GM12878 (cell line): ENCODE results near the gene NRP2. TPM values are rescaled to one million over a fixed set of nuclear protein-coding genes. Genes with fewer than 3 reads are reported as not detected.

ENCODE experiments used
- ATAC-seq: fragments of 200-7000 bp; cut with Tn5 transposase; 3 replicates; pipeline ENCODE4 v1.9.1; 2020; ENCODE audit warnings: mild to moderate bottlenecking, moderate library complexity
- BruUV-seq: library from RNA; stranded (reverse); fragments of 400-500 nt; replicated peaks from 2 replicates; lab custom pipeline; 2021; lab: Mats Ljungman, UMichigan
- CTCF ChIA-PET: fragments of 300-600 bp; sonication (Branson Sonifier 250); formaldehyde crosslinking; extraction: SDS; loops from one replicate; lab custom pipeline; 2021; ENCODE audit warnings: inconsistent platforms; lab: Yijun Ruan, JAX
- POLR2A ChIA-PET: fragments of 350-600 bp; formaldehyde crosslinking; extraction: SDS; loops from one replicate; lab custom pipeline; 2021; ENCODE audit warnings: inconsistent platforms; lab: Charles Lee
- RAD21 ChIA-PET: fragments of 300-600 bp; sonication (Branson Sonifier 250); formaldehyde crosslinking; loops from one replicate; lab custom pipeline; 2023; ENCODE audit warnings: antibody characterized with exemption; ENCODE audit not compliant: unreplicated experiment; lab: Charles Lee
- SMC1A ChIA-PET: fragments of 300-600 bp; sonication (Branson Sonifier 250); formaldehyde crosslinking; loops from one replicate; lab custom pipeline; 2023; ENCODE audit not compliant: unreplicated experiment, uncharacterized antibody; lab: Charles Lee
- DNase-seq: peaks from one replicate; pipeline ENCODE4 v3.0.0-alpha.2; 2011; ENCODE audit warnings: low read depth, low spot score
- FAIRE-seq: peaks from 3 replicates; lab custom pipeline; 2011; peaks lifted over from hg19 to GRCh38; lab: Jason Lieb, UNC
- H2AFZ ChIP-seq: 2 replicates; pipeline ENCODE4 v1.6.0; 2011; ENCODE audit warnings: low read depth, low read length, control low read depth; ENCODE audit not compliant: control insufficient read depth
- H3K27ac ChIP-seq: 2 replicates; pipeline ENCODE4 v1.5.1; 2011; ENCODE audit warnings: control low read depth; ENCODE audit not compliant: control insufficient read depth, insufficient read depth
- H3K27me3 ChIP-seq, 2 experiments: replicated peaks in 1 of 2; 2 replicates each; pipeline versions ENCODE4 v1.6.0 to v1.6.1; 2011; ENCODE audit warnings: low read length in 1 of 2; ENCODE audit not compliant: control insufficient read depth in 2 of 2, insufficient read depth in 2 of 2
- H3K36me3 ChIP-seq, 2 experiments: 2 replicates each; pipeline ENCODE4 v1.5.1; 2011; ENCODE audit warnings: low read length in 1 of 2; ENCODE audit not compliant: control insufficient read depth in 2 of 2, insufficient read depth in 2 of 2
- H3K4me1 ChIP-seq: 2 replicates; pipeline ENCODE4 v1.6.1; 2011; ENCODE audit warnings: mild to moderate bottlenecking, low read length, moderate library complexity, mixed read lengths; ENCODE audit not compliant: control insufficient read depth, insufficient read depth
- H3K4me2 ChIP-seq: 2 replicates; pipeline ENCODE4 v1.6.0; 2011; ENCODE audit warnings: control low read depth; ENCODE audit not compliant: control insufficient read depth, insufficient read depth
- H3K4me3 ChIP-seq: fragments of 200-600 bp; sonication (generic); 2 replicates; pipeline ENCODE4 v1.5.1; 2016
- H3K79me2 ChIP-seq: 2 replicates; pipeline ENCODE4 v1.6.0; 2011; ENCODE audit warnings: low read length; ENCODE audit not compliant: control insufficient read depth, insufficient read depth
- H3K9ac ChIP-seq: 2 replicates; pipeline ENCODE4 v1.8.0; 2011; ENCODE audit warnings: low read length, control low read depth, mixed read lengths; ENCODE audit not compliant: control insufficient read depth, insufficient read depth
- H3K9me3 ChIP-seq: replicated peaks from 3 replicates; pipeline ENCODE4 v1.5.1; 2011; ENCODE audit warnings: mild to moderate bottlenecking, low read length; ENCODE audit not compliant: control insufficient read depth, insufficient read depth
- H4K20me1 ChIP-seq: 2 replicates; pipeline ENCODE4 v1.6.0; 2011; ENCODE audit not compliant: control insufficient read depth, insufficient read depth
- CHD1 ChIP-seq: IDR thresholded peaks from 2 replicates; pipeline ENCODE4 v1.6.1; 2012; ENCODE audit warnings: low read depth, low read length, improper control_type of control experiment
- CREB1 ChIP-seq: IDR thresholded peaks from 2 replicates; pipeline ENCODE4 v1.6.1; 2012; ENCODE audit warnings: low read depth, mild to moderate bottlenecking, inconsistent platforms
- NFYB ChIP-seq: IDR thresholded peaks from 2 replicates; pipeline ENCODE4 v1.6.1; 2011; ENCODE audit warnings: low read depth, mild to moderate bottlenecking, low read length, improper control_type of control experiment, moderate library complexity; ENCODE audit not compliant: insufficient read depth
- YBX1 ChIP-seq: fragments of 450-650 bp; IDR thresholded peaks from 2 replicates; pipeline ENCODE4 v1.6.1; 2016; ENCODE audit warnings: antibody characterized with exemption
- WGBS: methylation state at CpG from one replicate; pipeline ENCODE4 v1.1.6; 2016; ENCODE audit warnings: low lambda C conversion rate; ENCODE audit not compliant: insufficient replicate concordance, insufficient coverage; ENCODE audit errors: missing lambda C conversion rate; 5-methylcytosine and 5-hydroxymethylcytosine counted together
- in situ Hi-C: fragments of 300-500 bp; cut with MboI; formaldehyde crosslinking; loops from 9 replicates; pipeline ENCODE4 v1.14.3; 2018; ENCODE audit warnings: mixed read lengths
- intact Hi-C: fragments of 100-400 bp; cut with micrococcal nuclease; formaldehyde crosslinking; loops from one replicate; pipeline ENCODE4 v1.14.2; 2022; ENCODE audit not compliant: unreplicated experiment
- polyA plus RNA-seq, 11 experiments: library from polyadenylated mRNA; depleted of rRNA in 4 of 11; unstranded in 6 of 11; stranded (reverse) in 5 of 11; fragments of >200 nt; fragmentation: Nextera tagmentation in 4 of 11; fragmentation: Illumina TruSeq in 1 of 11; extraction: Ambion mirVana in 4 of 11; extraction: Trizol in 1 of 11; gene quantifications; 1 replicate in 1 of 11; 2 replicates in 10 of 11; pipeline versions ENCODE4 v1.2.1 to v1.2.3, GENCODE V29; 2011 to 2016; ENCODE audit warnings: inconsistent platforms in 2 of 11, missing spikeins in 2 of 11, low read depth in 1 of 11
- total RNA-seq, 4 experiments: library from RNA; depleted of rRNA in 3 of 4; stranded (reverse); fragments of >200 nt in 3 of 4; fragmentation: Illumina TruSeq in 1 of 4; extraction: Trizol in 1 of 4; gene quantifications; 2 replicates each; pipeline versions ENCODE4 v1.2.1 to v1.2.3, GENCODE V29; 2013 to 2021
- TF ChIP-seq, protein P1 (sequence below): fragments of 150-350 bp; IDR thresholded peaks from 2 replicates; pipeline ENCODE4 v1.6.1; 2014; ENCODE audit warnings: mild to moderate bottlenecking, low read depth, low read length
- TF ChIP-seq, protein P2 (sequence below): fragments of 450-650 bp; IDR thresholded peaks from 2 replicates; pipeline ENCODE4 v1.6.1; 2017; ENCODE audit warnings: mild to moderate bottlenecking
- TF ChIP-seq, protein P3 (sequence below): fragments of 450-650 bp; formaldehyde crosslinking; IDR thresholded peaks from 2 replicates; pipeline ENCODE4 v1.4.0; 2022; ENCODE audit warnings: mild to moderate bottlenecking, moderate library complexity
- TF ChIP-seq, protein P4 (sequence below): IDR thresholded peaks from 2 replicates; pipeline ENCODE4 v1.6.1; 2011; ENCODE audit warnings: mild to moderate bottlenecking, low read depth, low read length, moderate library complexity; ENCODE audit not compliant: insufficient replicate concordance

NRP2 gene
- total and polyA plus RNA-seq, 10 of the 15 experiments (the other 5 are each of a cell fraction or from before 2014, with no cell fraction given), result 0.06 to 1.2 (median 0.46) TPM

DNA sequence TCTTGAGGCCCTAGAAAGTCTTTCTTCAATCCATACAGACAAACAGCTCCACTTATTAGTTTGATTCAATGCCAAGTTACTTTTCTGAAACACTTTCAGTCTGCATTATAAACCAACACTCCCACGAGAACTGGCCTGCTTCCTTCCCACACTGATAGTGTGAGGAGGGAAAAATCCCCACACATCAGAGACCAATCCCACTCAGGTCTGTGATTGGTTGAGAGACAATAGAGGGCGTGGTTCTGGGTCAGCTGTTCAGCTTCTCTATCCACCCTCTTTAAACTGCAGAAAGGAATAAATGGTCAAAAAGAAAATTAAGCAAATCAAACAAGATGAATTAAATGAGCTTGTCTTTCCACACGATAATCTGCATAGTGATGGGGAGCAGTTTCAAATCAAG is 152.5 kb downstream of the NRP2 start:
- Histone ChIP-seq H3K4me3 (no peak overlapping the region), H4K20me1 (no peaks in the 10 kb centered on the region), H3K4me1 (no peaks in the 10 kb centered on the region), H3K27me3 (no peaks in the 10 kb centered on the region), H3K36me3 (no peaks in the 10 kb centered on the region), H3K9ac (no peak overlapping the region), H3K4me2 (no peak overlapping the region), H3K9me3 (no peaks in the 10 kb centered on the region), H3K79me2 (no peaks in the 10 kb centered on the region), H3K27ac (no peak overlapping the region), H2AFZ (no peak overlapping the region)
- SMC1A ChIA-PET, result no interaction called here
- intact Hi-C loops, result no loop called here
- DNase-seq, result no peak
- ATAC-seq, result 0 out of 3 replicates have a peak, but pooled peaks have one; percentile 35
- TF ChIP-seq YBX1 (no peak), NFYB (peak; percentile 49; the same call in 1 of the 2 replicates)
- TF ChIP-seq, protein P1, sequence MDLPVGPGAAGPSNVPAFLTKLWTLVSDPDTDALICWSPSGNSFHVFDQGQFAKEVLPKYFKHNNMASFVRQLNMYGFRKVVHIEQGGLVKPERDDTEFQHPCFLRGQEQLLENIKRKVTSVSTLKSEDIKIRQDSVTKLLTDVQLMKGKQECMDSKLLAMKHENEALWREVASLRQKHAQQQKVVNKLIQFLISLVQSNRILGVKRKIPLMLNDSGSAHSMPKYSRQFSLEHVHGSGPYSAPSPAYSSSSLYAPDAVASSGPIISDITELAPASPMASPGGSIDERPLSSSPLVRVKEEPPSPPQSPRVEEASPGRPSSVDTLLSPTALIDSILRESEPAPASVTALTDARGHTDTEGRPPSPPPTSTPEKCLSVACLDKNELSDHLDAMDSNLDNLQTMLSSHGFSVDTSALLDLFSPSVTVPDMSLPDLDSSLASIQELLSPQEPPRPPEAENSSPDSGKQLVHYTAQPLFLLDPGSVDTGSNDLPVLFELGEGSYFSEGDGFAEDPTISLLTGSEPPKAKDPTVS, result no peak
- in situ Hi-C loops, result no loop called here
- CTCF ChIA-PET, result interaction anchor here (1.1 to 1.4 kb wide), 2 partner anchors 18 to 22 kb away, joined by 3 read pairs; no protein-coding TSS in a partner anchor
- no peak for FAIRE-seq
- RAD21 ChIA-PET, result no interaction called here
- 15% methylated on average over 3 of the region's 3 CpGs for WGBS
- POLR2A ChIA-PET, result no interaction called here
- no TSS peak for BruUV-seq

DNA sequence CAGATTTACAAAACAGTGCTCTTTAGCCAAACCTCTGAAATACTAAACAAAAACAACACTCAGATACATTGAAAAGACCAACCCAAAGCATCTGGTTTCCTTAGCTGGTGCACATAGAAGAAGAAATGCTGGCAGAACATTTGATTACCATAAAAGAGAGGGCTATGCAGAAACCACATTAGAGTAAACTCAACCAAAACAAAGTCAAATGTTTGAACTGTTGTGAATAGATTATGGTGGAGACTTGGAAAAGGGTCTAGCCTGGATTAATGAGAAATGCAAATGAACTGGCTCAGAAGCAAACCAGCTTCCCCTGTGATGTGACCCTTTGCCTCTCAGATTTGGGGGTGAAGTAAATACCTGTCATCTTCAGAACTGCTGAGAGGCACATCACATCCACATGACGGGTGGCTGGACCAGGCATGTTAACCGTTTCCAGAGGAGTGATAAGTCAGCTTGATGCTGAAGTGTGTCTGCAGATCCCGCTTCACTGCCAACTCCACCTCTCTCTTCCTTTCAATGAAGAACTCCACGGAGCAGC is 153.0 kb downstream of the NRP2 start:
- CTCF ChIA-PET, result interaction anchor here (1.1 to 1.4 kb wide), 2 partner anchors 18 to 22 kb away, joined by 3 read pairs; no protein-coding TSS in a partner anchor
- no peak for ATAC-seq
- no peak for DNase-seq
- intact Hi-C loops, result no loop called here
- BruUV-seq, result no TSS peak
- no peak overlapping the region for H3K9ac ChIP-seq
- RAD21 ChIA-PET, result no interaction called here
- in situ Hi-C loops, result no loop called here
- no peak overlapping the region for H3K27ac ChIP-seq
- no peaks in the 10 kb centered on the region for H3K27me3 ChIP-seq
- no peaks in the 10 kb centered on the region for H3K36me3 ChIP-seq
- H4K20me1 ChIP-seq, result no peaks in the 10 kb centered on the region
- no peaks in the 10 kb centered on the region for H3K79me2 ChIP-seq
- no peak overlapping the region for H3K4me2 ChIP-seq
- H3K9me3 ChIP-seq, result no peaks in the 10 kb centered on the region
- H3K4me3 ChIP-seq, result no peak overlapping the region
- no peak overlapping the region for H2AFZ ChIP-seq
- H3K4me1 ChIP-seq, result no peaks in the 10 kb centered on the region
- no peak for FAIRE-seq
- SMC1A ChIA-PET, result no interaction called here
- WGBS, result 25% methylated on average over 4 of the region's 4 CpGs
- POLR2A ChIA-PET, result no interaction called here
- TF ChIP-seq, protein P2, sequence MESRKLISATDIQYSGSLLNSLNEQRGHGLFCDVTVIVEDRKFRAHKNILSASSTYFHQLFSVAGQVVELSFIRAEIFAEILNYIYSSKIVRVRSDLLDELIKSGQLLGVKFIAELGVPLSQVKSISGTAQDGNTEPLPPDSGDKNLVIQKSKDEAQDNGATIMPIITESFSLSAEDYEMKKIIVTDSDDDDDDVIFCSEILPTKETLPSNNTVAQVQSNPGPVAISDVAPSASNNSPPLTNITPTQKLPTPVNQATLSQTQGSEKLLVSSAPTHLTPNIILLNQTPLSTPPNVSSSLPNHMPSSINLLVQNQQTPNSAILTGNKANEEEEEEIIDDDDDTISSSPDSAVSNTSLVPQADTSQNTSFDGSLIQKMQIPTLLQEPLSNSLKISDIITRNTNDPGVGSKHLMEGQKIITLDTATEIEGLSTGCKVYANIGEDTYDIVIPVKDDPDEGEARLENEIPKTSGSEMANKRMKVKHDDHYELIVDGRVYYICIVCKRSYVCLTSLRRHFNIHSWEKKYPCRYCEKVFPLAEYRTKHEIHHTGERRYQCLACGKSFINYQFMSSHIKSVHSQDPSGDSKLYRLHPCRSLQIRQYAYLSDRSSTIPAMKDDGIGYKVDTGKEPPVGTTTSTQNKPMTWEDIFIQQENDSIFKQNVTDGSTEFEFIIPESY, result no peak
- TF ChIP-seq, protein P3, sequence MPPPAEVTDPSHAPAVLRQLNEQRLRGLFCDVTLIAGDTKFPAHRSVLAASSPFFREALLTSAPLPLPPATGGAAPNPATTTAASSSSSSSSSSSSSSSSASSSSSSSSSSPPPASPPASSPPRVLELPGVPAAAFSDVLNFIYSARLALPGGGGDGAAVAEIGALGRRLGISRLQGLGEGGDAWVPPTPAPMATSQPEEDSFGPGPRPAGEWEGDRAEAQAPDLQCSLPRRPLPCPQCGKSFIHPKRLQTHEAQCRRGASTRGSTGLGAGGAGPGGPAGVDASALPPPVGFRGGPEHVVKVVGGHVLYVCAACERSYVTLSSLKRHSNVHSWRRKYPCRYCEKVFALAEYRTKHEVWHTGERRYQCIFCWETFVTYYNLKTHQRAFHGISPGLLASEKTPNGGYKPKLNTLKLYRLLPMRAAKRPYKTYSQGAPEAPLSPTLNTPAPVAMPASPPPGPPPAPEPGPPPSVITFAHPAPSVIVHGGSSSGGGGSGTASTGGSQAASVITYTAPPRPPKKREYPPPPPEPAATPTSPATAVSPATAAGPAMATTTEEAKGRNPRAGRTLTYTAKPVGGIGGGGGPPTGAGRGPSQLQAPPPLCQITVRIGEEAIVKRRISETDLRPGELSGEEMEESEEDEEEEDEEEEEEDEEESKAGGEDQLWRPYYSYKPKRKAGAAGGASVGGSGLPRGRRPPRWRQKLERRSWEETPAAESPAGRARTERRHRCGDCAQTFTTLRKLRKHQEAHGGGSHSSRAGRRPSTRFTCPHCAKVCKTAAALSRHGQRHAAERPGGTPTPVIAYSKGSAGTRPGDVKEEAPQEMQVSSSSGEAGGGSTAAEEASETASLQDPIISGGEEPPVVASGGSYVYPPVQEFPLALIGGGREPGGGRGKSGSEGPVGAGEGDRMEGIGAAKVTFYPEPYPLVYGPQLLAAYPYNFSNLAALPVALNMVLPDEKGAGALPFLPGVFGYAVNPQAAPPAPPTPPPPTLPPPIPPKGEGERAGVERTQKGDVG (CRISPR knock-in tag), result no peak
- TF ChIP-seq, protein P4, sequence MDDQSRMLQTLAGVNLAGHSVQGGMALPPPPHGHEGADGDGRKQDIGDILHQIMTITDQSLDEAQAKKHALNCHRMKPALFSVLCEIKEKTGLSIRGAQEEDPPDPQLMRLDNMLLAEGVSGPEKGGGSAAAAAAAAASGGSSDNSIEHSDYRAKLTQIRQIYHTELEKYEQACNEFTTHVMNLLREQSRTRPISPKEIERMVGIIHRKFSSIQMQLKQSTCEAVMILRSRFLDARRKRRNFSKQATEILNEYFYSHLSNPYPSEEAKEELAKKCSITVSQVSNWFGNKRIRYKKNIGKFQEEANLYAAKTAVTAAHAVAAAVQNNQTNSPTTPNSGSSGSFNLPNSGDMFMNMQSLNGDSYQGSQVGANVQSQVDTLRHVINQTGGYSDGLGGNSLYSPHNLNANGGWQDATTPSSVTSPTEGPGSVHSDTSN, result no peak
- TF ChIP-seq CHD1 (no peak), CREB1 (no peak)
